Middle frontal gyrus (tissue), 1 donor: ENCODE measurements around the gene MRAP.
"Not testable (repeated sequence)": the region's sequence is repeated elsewhere in the genome, so short reads cannot be mapped to it uniquely, and the experiment has no call there.

Experiments used
- DNase-seq: peaks from one replicate; pipeline ENCODE4 v3.0.0-alpha.2; 2015; ENCODE audit warnings: low spot score; ENCODE audit errors: extremely low spot score

Gene MRAP

DNA sequence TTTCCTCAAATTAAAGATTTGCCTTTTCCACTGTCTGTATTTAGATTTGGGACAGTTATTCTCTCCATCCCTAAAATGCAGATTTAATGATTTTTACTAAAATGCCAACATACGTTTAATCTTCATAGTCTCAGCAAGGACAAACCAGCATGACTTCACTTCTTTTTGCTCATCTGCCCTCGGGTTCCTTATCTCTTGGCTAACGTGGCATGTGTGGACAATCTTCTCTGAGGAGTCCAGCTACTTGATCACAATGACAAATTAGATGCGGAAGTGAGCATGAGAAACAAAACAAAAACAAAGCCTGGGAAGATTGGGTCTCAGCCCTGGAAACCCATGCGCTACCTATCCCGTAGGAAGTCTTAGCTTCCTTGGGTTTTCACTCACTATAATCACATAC, 1.0 kb downstream of the MRAP start:
- DNase-seq = no peak

DNA sequence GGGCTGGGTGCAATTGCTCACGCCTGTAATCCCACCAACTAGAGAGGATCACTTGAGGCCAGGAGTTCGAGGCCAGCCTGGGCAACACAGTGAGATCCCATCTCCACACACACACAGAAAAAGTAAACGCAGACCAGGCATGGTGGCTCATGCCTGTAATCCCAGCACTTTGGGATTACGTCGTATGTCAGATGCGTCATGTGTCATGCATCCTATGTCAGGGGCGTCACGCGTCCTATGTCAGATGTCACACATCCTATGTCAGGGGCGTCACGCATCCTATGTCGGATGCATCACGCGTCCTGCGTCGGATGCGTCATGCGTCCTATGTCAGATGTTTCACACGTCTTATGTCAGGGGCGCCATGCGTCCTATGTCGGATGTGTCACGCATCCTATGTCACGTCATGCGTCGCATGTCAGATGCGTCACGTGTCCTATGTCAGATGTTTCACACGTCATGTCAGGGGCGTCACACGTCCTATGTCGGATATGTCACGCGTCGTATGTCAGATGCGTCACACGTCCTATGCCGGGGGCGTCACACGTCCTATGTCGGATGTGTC, 1.5 kb downstream of the MRAP start:
- no peak for DNase-seq

DNA sequence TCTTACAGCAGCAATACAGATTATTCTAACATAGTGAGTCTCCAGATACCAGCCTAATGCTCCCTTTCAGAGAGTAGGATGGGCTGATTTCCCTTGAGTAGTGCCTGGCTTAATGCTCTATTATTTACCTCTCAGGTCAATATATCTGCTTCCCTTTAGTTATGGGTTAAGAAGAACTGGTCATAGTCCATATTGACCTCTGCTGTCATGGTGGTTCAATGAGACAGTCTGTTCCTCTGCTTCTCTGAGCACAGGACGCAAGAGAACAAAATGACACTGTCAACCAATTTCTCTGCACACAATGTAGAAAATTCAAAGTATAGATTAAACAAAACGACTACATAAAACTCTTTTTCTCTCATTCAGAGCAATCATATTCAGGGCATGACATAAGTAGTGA, 2.9 kb downstream of the MRAP start:
- DNase-seq = no peak

DNA sequence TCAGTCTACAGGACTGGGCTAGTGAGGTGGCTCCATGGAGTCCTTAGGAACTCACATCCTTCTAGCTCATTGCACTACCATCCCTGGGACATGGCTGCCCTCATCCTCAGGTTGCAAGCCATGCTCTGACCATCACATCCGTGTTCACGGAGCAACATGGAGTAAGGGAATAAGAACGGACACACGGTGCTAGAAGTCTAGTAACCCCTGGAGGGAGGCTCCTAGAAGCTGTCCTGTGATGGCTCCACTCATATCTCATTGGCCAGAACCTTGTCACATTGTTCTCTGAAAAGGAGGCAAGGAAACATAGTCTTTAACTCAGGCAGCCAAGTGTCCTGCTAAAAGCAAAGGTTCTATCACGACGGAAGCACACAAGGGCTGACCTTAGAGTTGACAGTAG, 3.9 kb downstream of the MRAP start:
- no peak for DNase-seq

GRCh38 chr21:32303385-32303784, 4.7 kb downstream of the MRAP start:
- DNase-seq = no peak

DNA sequence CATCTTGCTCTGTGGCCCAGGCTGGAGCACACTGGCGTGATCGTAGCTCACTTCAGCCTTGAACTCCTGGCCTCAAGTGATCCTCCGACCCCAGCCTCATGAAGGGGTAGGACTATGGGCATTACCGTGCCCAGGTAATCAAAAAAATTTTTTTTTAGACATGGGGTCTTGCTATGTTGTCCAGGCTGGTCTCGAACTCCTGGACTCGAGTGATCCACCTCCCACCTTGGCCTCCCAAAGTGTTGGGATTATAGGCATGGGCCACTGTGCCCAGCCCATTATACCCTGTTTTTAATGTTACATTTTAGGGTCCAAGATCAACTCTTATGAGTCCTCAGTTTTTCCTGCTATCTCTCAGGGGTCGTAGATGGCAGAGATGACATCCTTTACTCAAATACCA, 6.3 kb downstream of the MRAP start:
- DNase-seq = no peak

DNA sequence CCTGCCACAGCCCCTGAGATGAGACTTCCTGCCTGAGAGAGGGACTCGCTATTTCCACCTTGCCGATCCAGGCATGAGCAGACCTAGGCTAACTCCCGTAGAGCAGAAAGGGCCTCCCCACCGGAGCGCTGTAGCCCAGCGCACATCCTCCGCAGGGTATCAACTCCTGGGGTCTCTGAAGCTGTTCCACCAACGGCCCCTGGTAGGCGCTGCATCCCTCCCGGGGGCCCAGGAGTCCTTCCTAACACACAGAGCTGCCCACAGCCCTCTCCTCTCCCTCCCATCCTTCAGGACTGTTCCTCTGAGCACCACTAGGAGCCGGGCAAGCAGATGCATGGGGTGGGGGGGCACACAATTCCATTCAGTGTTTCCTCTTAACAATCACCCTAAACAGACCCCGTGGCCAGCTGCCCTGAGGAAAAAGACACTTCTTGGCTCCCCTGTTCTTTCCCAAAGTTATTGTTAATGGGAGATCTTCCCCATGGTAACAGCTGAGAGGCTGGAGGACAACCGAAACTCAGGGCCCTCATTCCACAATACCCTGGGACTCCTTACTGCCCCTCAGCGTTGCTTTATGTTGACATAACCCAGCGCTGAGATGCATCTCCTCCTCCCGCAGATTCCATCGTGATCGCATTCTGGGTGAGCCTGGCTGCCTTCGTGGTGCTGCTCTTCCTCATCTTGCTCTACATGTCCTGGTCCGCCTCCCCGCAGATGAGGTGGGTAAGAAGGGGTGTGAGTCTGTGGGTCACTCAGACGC, 7.5 kb downstream of the MRAP start:
- peak; percentile 42 for DNase-seq

GRCh38 chr21:32307706-32308105, 9.1 kb downstream of the MRAP start:
- no peak for DNase-seq

DNA sequence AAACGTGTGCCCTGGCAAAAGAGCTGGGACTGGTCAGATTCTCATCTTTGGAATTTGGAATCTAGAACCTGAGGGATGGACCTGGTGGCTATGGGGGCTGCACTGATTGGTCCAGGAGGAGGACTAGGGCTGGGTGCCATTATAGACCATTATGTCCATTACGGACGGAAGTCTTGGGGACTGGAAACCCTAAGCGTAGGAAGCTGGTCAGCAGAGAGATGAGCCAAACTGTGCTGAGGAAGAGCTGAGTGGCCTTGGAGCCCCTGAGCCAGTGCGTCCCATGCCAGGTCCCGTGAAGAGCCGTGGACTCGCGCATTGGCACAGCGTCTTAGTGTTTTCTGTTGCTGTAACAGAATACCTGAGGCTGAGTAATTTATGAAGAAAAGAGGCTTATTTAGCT, 10.0 kb downstream of the MRAP start:
- no peak for DNase-seq

- no peak for DNase-seq
Observed at GRCh38 chr21:32309906-32310460, 11.3 kb downstream of the MRAP start.

DNA sequence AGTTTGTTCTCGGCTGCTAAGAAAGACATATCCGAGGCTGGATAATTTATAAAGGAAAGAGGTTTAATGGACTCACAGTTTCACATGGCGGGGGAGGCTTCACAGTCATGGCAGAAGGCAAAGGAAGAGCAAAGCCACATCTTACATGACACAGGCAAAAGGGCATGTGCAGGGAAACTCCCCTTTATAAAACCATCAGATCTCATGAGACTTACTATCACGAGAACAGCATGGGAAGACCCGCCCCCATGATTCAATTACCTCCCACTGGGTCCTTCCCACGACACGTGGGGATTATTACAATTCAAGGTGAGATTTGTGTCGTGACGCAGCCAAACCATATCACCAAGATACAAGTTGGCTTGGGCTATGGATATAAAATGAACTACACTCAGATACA, 12.3 kb downstream of the MRAP start:
- DNase-seq = not testable (repeated sequence)

DNA sequence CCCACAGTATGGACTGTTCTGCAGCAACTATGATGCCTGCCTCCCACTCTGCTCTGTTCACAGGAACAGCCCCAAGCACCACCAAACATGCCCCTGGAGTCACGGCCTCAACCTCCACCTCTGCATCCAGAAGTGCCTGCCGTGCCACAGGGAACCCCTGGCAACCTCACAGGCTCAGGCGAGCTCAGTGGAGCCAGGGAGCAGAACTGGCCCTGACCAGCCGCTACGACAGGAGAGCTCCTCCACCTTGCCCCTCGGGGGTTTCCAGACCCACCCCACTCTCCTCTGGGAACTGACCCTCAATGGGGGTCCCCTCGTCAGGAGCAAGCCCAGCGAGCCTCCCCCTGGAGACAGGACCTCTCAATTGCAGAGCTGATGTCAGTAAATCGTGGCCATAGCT, 13.0 kb downstream of the MRAP start:
- no peak for DNase-seq

- DNase-seq = no peak
Observed at GRCh38 chr21:32312326-32312725, 13.7 kb downstream of the MRAP start.

DNA sequence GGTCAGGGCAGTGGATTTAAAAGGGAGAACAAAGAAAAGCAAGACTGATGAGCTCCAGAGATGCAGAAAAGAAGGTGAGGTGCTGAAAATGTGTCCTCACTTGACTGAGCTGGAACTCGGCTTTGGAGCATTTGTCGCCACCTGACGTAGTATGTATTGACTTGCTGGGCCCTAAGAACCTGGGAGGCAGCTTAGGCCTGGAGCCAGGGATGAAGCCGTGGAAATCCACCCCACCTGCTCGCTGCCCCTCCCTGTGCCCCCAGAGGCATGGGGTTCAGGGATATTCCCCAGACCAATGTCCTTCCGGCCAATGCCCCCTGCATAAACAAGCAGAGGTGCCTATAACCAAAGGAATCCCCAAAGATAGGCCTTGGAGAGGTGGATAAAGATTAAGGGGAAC, 14.3 kb downstream of the MRAP start:
- DNase-seq = no peak

DNA sequence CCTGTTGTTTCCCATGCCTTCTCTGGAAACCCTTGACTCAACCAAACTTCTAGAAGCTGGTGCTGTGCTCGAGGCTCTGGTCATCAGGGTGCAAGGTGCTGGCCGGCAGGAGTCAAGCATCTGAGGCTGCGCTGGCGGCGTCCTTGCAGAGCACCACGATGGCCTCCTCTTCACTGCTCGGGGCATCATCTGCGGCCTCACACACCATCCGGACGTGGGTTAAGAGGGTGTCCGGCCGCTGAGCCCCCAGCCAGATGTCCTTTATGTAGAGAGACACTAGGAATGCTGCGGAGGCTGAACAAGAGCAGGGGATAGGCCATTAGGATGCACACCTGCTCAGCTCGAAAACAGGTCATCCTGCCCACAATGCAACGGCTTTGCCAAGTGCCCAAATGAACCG, 16.2 kb downstream of the MRAP start:
- no peak for DNase-seq

- no peak for DNase-seq
Observed at GRCh38 chr21:32315511-32316281, 17.0 kb downstream of the MRAP start.

DNA sequence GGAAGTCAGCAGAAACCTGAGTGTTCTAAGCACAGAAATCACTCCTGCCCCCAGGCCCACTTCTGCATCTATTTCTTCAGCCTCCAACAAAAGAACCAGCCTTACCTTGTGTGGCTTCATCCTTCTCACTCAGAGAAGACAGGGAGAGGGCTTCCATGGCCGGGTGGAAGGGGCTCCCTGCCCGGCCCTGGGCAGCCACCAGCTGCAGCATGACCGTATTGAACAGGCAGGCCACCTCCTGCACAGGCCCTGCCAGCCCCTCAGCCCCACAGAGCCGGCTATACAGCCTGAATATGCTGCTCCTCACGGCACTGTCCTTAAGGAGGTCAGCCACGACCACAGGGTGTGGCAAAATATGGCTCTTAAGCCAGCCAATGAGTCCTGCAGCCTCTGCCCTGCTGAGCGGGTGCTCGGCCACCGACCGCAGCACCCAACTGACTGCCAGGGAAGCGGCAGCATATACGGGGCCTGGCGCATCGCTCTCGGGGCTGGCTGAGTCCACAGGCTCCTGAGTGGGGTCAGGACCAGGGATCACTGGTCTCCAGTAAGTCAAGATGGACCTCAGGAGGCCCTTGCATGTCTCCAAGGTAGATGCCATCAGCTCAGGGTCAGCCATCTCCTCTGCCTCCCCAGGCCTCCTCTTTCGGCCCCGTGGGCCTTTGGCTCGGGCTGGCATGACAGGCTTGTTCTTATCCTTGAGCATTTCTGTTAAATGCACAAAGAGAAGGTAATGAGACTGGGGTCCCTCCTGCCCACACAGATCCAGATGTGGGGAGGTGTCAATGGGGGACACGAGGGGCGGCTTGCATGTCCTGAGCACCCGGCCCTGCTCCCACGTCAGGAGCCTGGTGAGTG, 17.9 kb downstream of the MRAP start:
- no peak for DNase-seq

DNA sequence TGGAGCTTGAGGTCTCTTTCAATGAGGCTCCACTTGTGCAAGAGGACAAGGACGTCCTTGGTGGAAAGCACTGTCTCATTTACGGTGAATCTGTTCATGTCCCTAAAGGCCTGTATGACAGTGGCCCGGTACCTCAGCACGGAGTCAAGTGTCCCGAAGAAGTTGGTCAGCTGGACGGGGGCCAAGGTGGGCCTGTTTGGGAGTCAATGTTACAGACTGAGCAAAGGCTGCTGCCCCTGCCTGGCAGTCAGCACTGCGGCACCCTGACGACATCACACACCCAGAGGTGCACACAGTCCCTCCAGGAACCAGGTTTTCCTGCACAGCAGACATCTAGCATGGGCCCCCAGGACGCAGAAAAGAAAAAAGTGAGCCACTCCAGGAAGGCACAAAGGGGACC, 19.1 kb downstream of the MRAP start:
- no peak for DNase-seq

GRCh38 chr21:32319012-32319411, 20.4 kb downstream of the MRAP start:
- no peak for DNase-seq

GRCh38 chr21:32320059-32320458, 21.4 kb downstream of the MRAP start:
- no peak for DNase-seq

GRCh38 chr21:32320726-32321125, 22.1 kb downstream of the MRAP start:
- DNase-seq = no peak
